IPS-18c (cell line): ENCODE results near the gene PARD3.

ENCODE experiments used
- H3K4me3 ChIP-seq: 2 replicates; pipeline ENCODE4 v1.7.0; 2013; ENCODE audit warnings: low read depth, mild to moderate bottlenecking, low read length, moderate library complexity; ENCODE audit not compliant: insufficient read depth
- H3K9me3 ChIP-seq: one replicate; pipeline ENCODE4 v1.6.1; 2013; ENCODE audit warnings: mild to moderate bottlenecking, low read length, moderate library complexity; ENCODE audit not compliant: control insufficient read depth, insufficient read depth

PARD3 gene

DNA sequence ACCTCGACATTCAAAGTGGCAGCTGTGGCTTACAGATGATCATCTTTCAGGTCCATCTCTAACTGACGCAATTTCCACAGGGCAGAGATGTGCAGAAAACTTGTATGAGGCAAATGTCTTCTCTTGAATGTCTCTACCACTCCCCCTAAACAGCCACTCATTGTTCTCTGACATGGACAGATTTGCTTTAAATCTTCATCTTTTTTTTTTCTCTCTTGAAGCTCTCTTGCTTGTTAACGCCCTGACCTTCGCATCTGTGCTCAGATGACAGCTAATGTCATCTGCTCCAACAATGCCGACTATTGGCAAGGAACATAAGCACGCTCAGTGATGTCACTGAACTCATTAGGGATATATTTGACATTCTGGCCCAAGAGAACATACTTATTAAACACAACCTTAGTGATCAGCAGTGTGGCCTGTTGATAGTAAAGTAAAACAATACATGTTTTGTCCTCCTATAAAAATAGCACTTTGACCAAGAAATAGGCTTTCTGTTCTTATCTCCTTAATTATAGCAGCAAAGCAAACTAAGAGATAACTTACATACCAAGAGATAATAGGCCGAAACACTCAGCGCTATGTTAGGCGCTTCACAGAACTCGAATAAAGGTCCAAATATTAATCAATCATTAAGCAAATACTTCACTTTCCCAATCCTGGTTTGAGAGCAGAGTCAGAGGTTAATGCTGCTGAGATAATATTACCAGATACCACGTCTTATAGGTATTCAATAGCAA, 583.5 kb downstream of the PARD3 start:
- Histone ChIP-seq H3K9me3 (no peaks in the 10 kb centered on the region), H3K4me3 (no peak overlapping the region)

DNA sequence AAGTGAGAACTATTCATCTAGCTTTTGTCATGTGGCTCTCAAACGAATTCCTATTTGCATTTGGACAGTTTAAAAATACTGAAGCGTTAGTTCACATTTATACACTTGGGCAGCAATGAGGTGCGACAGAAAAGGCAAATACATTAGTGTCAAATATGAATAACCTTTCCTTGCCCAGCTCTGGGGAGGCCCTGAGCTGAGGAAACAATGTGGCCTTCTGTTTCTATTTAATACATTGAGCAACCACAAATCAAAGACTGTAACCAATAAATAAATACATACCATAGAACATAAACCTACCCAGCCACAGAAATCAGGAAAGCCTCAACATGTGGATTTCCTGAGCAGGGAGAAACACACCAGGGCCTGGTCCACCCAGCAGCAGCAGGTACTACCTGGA, 585.2 kb downstream of the PARD3 start:
- no peaks in the 10 kb centered on the region for H3K9me3 ChIP-seq

DNA sequence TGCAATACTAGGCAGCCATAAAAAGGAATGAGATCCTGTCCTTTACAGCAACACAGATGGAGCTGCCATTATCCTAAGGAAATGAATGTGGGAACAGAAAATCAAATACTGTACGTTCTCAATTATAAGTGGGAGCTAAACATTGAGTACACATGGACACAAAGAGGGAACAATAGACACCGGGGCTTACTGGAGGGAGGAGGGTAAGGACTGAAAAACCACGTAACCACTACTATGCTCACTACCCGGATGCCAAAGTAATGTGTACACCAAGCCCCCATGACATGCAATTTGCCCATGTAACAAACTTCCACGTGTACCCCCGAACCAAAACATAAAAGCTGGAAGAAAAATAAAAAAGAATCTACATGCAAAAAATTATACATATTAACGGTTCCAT, 587.0 kb downstream of the PARD3 start:
- no peaks in the 10 kb centered on the region for H3K9me3 ChIP-seq
- no peak overlapping the region for H3K4me3 ChIP-seq

More for the DNA sequence above, 585.2 kb downstream of the PARD3 start:
- no peak overlapping the region for H3K4me3 ChIP-seq

DNA sequence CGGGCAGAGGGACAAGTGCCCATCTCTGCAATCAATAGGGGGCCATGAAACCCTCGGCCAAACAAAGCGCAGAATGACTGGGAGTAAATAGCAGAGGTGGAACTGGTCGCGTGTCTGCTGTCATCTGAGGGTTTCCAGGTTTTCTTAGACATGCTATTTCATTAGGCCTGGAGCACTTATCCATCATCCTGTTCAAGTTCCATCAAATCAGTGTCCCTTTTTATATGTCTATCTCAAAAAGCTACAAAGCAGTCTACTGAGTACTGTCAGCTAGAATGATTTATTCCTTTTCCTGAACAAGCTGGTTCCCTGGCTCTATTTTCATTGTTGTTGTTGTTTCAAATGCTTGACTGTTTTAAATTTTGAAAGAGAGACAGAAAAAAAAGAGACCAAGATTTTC, 590.5 kb downstream of the PARD3 start:
- Histone ChIP-seq H3K4me3 (no peak overlapping the region), H3K9me3 (no peaks in the 10 kb centered on the region)

DNA sequence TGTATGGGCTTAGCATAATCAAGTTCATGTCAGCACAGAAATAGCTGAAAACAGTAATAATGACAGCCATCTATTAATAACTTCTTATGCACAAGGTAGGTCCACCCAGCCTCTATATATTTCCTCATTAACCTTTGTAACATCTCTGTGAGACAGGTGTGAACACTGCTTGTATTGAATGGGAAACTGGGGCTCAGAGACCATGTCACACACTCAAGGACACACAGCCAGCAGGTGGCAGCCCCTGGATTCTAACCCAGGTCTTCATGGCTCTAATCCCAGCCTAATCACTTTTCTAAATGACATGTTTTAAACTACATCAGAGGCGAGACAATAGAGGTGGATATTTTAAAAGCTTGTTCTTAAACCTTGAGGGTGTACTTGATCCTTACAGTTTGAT, 591.4 kb downstream of the PARD3 start:
- Histone ChIP-seq H3K9me3 (no peaks in the 10 kb centered on the region), H3K4me3 (no peak overlapping the region)

DNA sequence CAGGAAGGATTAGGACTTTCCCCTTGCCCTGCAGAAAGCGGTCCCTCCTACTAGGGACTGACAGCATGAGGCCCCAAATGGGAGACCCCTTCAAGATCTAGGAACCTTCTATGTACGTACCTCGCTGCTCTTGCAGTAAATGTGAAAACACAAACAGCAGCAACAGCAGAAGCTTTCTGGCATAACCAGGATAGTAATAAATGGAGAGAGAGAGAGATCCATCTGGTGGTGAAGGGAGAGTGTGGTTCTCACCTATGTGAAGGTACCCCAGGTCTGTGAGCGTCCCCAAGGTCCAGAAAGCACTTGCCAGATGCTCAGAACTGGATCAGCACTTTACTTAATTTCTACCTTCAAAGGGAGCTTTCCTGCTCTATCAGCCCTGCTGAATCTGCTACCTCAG, 592.7 kb downstream of the PARD3 start:
- Histone ChIP-seq H3K9me3 (no peaks in the 10 kb centered on the region), H3K4me3 (no peak overlapping the region)

DNA sequence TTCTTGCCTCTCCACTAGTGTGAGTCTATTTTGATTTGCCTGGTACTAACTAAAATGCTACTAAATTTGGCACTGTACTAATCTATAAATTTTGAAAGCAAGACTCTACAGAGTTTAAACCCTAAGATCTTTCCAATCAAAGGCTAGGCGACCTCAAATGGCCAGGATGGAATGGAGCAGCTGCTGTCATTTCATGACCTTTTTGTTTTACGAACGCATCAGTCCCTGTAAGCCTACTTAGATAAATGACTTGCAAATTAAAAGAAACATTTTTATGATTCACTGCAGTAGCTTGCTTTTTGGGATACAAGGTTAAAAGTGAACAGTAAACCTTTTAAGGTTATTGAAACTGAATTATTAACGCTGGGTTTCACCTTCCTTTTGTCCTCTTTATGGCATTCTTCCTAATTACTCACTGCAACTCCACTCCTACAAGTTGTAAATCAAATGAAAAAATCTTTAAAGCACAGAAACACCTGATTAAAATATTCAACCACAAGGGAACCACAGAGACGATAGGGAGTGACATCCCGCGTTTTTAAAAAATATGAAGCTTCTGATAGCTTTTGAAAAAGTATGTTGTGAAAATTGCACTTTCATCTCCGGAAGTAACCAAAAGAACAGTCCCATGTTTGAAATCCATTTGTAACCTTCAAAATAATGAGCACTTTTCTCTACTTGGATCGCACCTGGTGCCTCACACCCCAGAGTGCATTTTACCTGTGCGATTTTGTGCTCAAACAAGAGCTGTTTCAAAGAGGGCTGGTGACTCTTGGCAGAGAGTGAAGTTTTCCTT, 595.1 kb downstream of the PARD3 start:
- Histone ChIP-seq H3K9me3 (no peaks in the 10 kb centered on the region), H3K4me3 (no peak overlapping the region)

DNA sequence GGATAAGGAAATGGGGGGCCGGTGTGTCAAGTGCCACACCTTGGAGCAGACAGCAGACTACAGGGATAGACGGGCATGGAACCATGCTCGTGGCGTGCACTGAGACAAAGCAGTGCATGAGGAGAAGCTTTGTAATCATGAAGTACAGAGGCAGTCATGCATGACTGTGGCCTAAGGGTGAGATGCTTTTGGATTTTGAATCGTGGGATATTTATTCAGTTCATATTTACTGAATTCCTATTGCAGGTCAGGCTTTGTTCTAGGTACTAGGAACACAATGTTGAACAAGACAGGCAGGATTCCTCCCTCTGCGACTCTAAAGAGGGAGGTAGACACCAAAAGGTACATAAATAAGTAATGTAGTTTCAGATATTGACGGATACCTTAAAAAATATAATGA, 597.6 kb downstream of the PARD3 start:
- no peaks in the 10 kb centered on the region for H3K9me3 ChIP-seq
- no peak overlapping the region for H3K4me3 ChIP-seq

DNA sequence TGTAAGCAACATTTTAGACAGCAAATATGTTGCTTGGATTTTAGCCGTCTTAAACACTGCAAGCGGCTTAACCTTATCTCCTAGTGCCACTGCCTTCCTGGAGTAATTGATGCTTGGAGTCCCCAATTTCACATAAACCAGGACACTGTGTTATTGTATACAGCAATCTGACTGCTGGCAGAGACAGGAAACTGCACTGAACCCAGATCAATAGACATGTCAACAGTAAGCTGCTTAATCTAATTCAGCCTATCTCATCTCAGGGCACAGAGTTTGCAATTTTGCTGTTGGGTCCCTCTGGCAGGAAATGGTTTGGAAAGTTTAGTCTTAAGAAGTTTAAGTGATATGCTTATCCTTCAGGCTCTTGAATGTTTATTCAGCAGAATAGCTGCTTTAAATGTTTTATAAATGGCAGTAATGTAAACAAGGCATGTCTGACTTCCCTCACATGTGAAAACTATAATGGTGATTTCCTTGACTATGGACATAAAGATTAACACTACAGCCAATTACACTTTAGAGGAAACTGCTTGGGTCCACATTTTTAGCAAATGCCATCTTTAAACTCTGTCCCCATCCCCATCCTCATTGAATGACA, 598.6 kb downstream of the PARD3 start:
- H3K4me3 ChIP-seq = no peak overlapping the region
- H3K9me3 ChIP-seq = no peaks in the 10 kb centered on the region

DNA sequence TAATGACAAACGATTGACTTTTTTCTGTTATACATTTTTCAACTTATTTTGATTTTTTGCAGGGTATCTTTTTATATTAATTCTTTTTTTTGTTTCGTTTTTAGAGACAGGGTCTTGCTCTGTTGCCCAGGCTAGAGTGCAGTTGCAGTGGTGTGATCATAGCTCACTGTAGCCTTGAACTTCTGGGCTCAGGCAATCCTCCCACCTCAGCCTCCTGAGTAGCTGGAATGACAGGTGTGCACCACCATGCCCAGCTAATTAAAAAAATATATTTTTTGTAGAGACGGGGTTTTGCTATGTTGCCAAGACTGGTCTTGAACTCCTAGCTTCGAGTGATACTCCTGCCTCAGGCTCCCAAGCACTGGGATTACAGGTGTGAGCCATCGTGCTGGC, 601.3 kb downstream of the PARD3 start:
- H3K4me3 ChIP-seq = no peak overlapping the region
- H3K9me3 ChIP-seq = no peaks in the 10 kb centered on the region

DNA sequence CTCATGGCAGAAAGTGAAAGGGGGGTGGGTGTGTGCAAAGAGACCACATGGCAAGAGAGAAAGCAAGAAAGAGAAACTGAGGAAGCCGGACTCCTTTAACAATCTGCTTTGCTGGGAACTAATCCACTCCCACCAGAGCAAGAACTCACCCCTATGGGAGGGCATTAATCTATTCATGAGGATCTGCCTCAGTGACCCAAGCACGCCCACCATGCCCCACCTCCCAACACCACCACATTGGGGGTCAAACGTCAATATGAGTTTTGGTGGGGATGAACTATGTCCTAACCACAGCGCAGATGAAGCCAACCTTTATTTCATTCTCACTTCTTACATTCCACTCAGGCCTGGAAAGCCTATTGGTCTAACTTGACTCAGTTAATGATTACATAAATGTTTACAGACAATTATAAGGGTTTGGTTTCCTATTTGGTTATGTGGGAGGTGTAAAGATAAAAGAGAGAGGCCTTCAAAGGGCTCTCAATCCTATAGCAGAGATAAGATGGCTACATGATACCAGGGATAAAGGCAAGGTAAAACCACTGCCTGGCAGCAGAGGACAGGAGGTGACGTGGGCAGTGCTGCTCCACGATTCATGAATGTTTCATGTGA, 601.8 kb downstream of the PARD3 start:
- H3K9me3 ChIP-seq = no peaks in the 10 kb centered on the region

DNA sequence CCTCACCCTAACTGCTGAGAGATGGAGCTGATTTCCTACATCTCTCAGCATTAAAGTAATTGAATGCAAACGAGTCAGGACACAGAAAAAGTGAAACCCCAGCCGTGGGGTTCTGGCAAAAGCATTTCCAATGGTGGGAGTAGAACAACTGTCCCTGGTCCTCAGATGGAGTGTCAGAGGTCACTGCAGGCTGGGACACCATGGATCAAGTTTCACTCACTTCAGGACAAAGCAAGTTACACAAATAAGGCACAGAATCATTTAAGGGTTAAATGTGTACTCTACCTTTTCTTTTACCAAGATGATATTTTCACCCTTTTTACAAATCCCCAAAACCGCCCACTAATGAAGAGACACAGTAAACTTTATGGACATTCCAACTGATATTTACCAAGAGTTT, 607.8 kb downstream of the PARD3 start:
- Histone ChIP-seq H3K4me3 (no peak overlapping the region), H3K9me3 (no peaks in the 10 kb centered on the region)

More for the DNA sequence above, 601.8 kb downstream of the PARD3 start:
- no peak overlapping the region for H3K4me3 ChIP-seq

DNA sequence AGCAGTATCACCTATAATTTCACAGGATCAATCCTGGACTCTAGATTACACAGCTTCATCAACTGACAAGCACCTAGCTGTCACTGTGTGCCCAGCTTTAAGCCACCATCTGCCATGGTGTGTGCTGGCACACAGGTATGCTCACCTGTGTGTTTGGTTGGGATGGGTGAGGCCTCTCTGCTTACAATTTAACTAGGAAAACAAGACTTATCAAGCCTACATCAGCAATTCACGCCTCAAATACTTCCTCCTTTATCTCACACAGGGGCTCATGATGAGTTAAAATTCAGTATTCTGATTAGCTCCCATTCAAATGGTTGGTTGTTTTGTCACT, 608.2 kb downstream of the PARD3 start:
- Histone ChIP-seq H3K4me3 (no peak overlapping the region), H3K9me3 (no peaks in the 10 kb centered on the region)

DNA sequence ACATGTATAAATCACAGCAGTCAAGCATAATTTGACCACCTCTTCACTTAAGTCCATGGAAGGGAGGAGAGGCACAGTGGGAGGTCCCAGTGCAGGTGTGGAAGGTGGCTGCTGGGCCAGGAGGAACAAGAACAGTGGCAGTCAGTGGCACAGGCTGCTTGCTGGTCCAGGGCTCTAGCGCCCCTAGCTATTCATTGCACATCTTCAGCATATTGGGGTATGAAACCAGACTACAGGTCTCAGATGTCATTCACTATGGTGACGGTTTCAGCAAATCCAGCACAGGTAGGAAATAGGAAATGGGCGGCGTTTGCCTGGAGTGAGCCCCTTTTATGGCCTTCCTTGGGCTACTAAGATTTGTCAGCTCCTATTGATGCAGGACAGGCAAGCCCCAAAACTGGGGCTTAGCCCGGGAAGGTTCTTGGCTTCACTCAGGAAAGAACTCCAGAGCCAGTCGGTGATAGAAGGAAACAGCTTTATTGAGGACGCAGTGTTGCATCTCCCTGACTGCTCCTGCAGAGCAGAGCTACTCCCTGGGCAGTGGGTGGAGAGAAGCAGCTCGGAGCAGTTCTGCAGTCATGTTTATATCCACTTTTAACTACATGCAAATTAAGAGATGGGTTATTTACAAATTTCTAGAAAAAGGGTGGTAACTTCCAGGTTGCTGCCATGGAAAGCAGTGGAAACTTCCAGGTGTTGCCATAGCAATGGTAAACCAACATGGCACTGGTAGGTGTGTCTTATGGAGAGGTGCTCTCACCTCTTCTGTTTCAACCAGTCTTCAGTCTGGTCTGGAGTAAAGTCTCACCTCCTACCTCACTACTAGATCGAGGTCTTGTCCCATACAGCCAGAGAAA, 608.8 kb downstream of the PARD3 start:
- no peaks in the 10 kb centered on the region for H3K9me3 ChIP-seq
- no peak overlapping the region for H3K4me3 ChIP-seq

DNA sequence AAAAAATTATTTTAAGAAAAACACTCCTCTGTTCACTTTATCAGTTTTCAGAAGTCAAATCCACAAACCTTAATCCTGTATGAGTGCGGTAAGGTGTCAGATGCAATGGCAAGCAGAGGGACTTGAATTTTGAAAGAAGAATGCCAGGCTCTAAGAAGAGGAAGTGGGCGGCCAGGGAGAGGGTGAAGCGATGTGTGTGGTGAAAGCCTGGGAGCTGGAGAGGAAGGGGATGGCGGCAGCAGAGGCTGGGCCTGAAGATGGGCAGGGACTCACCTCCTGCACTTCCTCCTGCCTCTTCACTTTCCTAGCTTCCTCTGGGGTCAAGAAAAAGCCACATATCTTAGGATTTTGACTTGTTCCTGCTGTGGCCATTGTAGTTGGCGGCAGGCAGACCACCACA, 609.6 kb downstream of the PARD3 start:
- Histone ChIP-seq H3K9me3 (no peaks in the 10 kb centered on the region), H3K4me3 (no peak overlapping the region)

DNA sequence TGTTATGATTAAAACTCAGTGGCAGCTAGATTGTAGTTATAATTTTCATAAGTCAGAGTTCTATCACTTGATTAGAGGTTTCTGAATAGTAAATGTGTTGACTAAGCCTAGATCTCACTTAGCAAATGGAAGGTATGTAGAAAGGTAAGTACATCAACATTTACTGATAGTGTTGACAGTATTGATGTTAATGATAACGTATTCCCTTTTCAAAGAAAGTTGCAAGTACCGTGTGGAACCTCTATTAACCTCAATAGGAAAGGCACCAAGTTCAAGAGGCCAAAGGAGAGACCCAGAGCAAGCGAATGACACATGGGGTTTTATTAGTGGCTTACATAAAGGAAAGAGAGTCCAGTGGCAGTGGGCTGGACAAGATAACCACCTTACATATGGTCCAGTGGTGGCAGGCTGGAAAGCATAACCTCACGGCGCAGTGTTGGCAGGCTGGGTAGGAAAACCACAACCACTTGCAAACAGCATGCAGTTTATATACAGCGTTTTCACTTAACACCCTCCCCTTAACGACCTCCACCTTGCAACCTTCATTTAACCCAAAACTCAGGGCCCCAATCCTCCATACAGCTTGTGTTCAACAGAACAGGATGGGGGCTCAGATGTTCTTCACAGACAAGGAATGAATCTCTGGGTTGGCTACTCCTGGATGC, 611.0 kb downstream of the PARD3 start:
- Histone ChIP-seq H3K9me3 (no peaks in the 10 kb centered on the region), H3K4me3 (no peak overlapping the region)
